Transverse colon (tissue), 4 donors: ENCODE results near the gene UMOD.

Experiments
- EP300 ChIP-seq: sonication (generic); formaldehyde crosslinking; IDR thresholded peaks from one replicate; pipeline ENCODE4 v1.6.1; 2017; ENCODE audit warnings: antibody characterized with exemption, low read depth
- POLR2A ChIP-seq: fragments of 450-650 bp; IDR thresholded peaks from one replicate; pipeline ENCODE4 v1.6.1; 2016; ENCODE audit warnings: antibody characterized with exemption, mild to moderate bottlenecking, moderate library complexity
- POLR2AphosphoS5 ChIP-seq, 3 donors: sonication (generic); formaldehyde crosslinking; IDR thresholded peaks; one replicate each; pipeline ENCODE4 v1.6.1; 2016; ENCODE audit warnings: antibody characterized with exemption in 3 of 3
- TF ChIP-seq, protein P1 (sequence below), 5 experiments: fragments of 200-600 bp in 3 of 5; fragments of 450-650 bp in 2 of 5; sonication (generic) in 3 of 5; IDR thresholded peaks; 1 replicate in 2 of 5; 2 replicates in 3 of 5; pipeline ENCODE4 v1.5.1; 2016 to 2017; ENCODE audit warnings: antibody characterized with exemption in 5 of 5, inconsistent platforms in 3 of 5, mild to moderate bottlenecking in 2 of 5, moderate library complexity in 1 of 5

DNA sequence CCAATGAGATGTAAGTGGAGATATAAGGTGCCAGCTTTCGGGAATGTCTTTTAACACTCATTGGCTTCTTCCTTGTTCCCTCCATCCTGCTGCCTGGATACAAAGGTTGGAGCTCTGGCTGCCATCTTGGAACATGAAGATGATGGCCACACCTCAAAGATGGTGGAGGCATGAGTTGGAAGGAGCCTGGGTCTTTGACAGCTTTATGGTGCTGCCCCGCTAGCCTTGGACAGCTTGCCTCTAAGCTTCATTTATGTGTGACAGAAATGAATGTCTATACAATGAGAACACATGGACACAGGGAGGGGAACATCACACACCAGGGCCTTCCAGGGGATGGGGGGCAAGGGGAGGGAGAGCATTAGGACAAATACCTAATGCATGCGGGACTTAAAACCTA lies 38.8 kb downstream of the UMOD start:
- TF ChIP-seq POLR2AphosphoS5 (IDR thresholded peaks at IDR 0.05), result no peak
- TF ChIP-seq POLR2A, result no peak
- TF ChIP-seq, protein P1, sequence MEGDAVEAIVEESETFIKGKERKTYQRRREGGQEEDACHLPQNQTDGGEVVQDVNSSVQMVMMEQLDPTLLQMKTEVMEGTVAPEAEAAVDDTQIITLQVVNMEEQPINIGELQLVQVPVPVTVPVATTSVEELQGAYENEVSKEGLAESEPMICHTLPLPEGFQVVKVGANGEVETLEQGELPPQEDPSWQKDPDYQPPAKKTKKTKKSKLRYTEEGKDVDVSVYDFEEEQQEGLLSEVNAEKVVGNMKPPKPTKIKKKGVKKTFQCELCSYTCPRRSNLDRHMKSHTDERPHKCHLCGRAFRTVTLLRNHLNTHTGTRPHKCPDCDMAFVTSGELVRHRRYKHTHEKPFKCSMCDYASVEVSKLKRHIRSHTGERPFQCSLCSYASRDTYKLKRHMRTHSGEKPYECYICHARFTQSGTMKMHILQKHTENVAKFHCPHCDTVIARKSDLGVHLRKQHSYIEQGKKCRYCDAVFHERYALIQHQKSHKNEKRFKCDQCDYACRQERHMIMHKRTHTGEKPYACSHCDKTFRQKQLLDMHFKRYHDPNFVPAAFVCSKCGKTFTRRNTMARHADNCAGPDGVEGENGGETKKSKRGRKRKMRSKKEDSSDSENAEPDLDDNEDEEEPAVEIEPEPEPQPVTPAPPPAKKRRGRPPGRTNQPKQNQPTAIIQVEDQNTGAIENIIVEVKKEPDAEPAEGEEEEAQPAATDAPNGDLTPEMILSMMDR (IDR thresholded peaks at IDR 0.05), result no peak
- TF ChIP-seq EP300, result no peak
